LHCN-M2 (cell line): ENCODE results near the gene BRSK2. TPM values are rescaled to one million over a fixed set of nuclear protein-coding genes. Genes with fewer than 3 reads are reported as not detected.
A peak's percentile ranks its signal among the peaks of the same experiment; 100 is the strongest.

Experiments
- DNase-seq: peaks from one replicate; pipeline ENCODE4 v3.0.0-alpha.2; 2012; ENCODE audit warnings: low read depth
- total RNA-seq: library from RNA; depleted of rRNA; stranded (reverse); fragments of >200 nt; gene quantifications from 2 replicates; pipeline ENCODE4 v1.2.3, GENCODE V29; 2014

Gene BRSK2
- total RNA-seq, 1 experiment from 2014 or later = 0.34 TPM

GRCh38 chr11:1375955-1376258 is 13.8 kb upstream of the BRSK2 start:
- DNase-seq = no peak

GRCh38 chr11:1377231-1377780 is 12.4 kb upstream of the BRSK2 start:
- DNase-seq = no peak

- no peak for DNase-seq
Observed at GRCh38 chr11:1381793-1382425, 7.8 kb upstream of the BRSK2 start.

- DNase-seq = no peak
Observed at GRCh38 chr11:1382429-1382828, 7.3 kb upstream of the BRSK2 start.

- peak; percentile 33 for DNase-seq
Observed at GRCh38 chr11:1382831-1383607, 6.7 kb upstream of the BRSK2 start.

GRCh38 chr11:1384199-1384970 is 5.3 kb upstream of the BRSK2 start:
- no peak for DNase-seq

- DNase-seq = no peak
Observed at GRCh38 chr11:1387521-1387920, 2.2 kb upstream of the BRSK2 start.

GRCh38 chr11:1387961-1388762 is 1.6 kb upstream of the BRSK2 start:
- no peak for DNase-seq

GRCh38 chr11:1388763-1389102 is 1.0 kb upstream of the BRSK2 start:
- DNase-seq = no peak

- DNase-seq = peak; percentile 90
Observed at GRCh38 chr11:1389103-1389931, 417 bp upstream of the BRSK2 start.

GRCh38 chr11:1390569-1391164 is 933 bp downstream of the BRSK2 start:
- no peak for DNase-seq

- no peak for DNase-seq
Observed at GRCh38 chr11:1391165-1392075, 1.7 kb downstream of the BRSK2 start.

- no peak for DNase-seq
Observed at GRCh38 chr11:1392111-1392510, 2.4 kb downstream of the BRSK2 start.

- no peak for DNase-seq
Observed at GRCh38 chr11:1392561-1392960, 2.8 kb downstream of the BRSK2 start.

- DNase-seq = no peak
Observed at GRCh38 chr11:1393038-1393710, 3.4 kb downstream of the BRSK2 start.

GRCh38 chr11:1394936-1395772 is 5.4 kb downstream of the BRSK2 start:
- no peak for DNase-seq

- no peak for DNase-seq
Observed at GRCh38 chr11:1395773-1396374, 6.1 kb downstream of the BRSK2 start.
